ENCODE results near the gene EMX1. TPM values are rescaled to one million over a fixed set of nuclear protein-coding genes. Genes with fewer than 3 reads are reported as not detected.
A peak's percentile ranks its signal among the peaks of the same experiment; 100 is the strongest.

Gene EMX1
- total and polyA plus RNA-seq, 2 donors (not counting 1 experiment from before 2014, with no cell fraction given): not detected

DNA sequence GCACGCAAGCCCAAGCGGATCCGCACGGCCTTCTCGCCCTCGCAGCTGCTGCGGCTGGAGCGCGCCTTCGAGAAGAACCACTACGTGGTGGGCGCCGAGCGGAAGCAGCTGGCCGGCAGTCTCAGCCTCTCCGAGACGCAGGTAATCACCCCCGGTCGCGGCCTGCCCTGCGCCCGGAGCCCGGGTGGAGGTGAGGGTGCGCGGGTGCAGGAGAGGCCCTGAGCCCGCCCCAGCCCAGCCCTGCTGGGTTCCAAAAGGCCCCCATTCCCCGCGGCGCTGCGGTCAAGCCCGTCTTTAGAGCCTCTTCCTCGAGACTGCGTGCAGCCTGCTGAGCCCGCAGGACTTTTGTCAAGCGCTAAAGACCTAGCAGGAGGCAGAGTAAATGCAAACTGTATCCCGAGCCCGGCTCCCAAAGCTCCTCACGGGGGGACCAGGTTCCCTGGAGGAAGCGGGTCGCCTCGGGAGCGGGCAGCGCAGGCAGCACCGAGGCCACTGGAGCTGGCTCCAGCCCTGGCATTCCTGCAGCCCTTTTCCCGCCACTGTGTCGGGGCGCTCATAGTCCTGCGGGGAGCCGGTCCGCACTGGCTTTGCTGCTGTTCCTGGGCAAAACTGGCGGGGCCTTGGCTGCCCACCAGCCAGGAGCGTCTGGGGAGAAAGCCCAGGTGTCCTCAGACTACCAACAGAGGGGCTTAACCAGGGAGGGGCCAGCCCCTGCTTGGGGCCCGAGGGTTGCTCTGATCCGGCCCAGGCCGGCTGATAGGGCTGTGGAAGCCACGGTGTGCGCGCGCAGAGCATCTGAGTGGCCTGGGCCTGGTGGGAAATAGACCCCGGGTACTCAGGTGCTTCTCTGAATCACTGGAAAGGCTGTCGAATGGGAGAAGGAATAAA is 7.3 kb downstream of the EMX1 start:
- Histone ChIP-seq H3K79me2 (ENCODE audit: control insufficient read depth, insufficient read depth, low read length) (no peaks in the 10 kb centered on the region), H3K4me3 (replicated peaks in 1 of 4; ENCODE audit: control extremely low read depth in 1 of 4, insufficient read depth in 1 of 4, low read depth in 3 of 4, low read length in 4 of 4) (no peak overlapping the region), H3K9me3 (ENCODE audit: control insufficient read depth, insufficient read depth, low read depth, low read length) (no peaks in the 10 kb centered on the region), H3K9ac (ENCODE audit: insufficient read depth, low read length) (no peak overlapping the region), H3K27me3 (ENCODE audit: control insufficient read depth, insufficient read depth, low read length) (peaks cover 94% of the 10 kb centered on the region), H2AFZ (ENCODE audit: low read length) (no peak overlapping the region), H3K4me1 (ENCODE audit: control insufficient read depth, extremely low read depth, insufficient read depth, low read length) (no peaks in the 10 kb centered on the region), H4K20me1 (ENCODE audit: control insufficient read depth, extremely low read depth, insufficient read depth, low read length) (no peaks in the 10 kb centered on the region), H3K27ac (ENCODE audit: insufficient read depth, low read length) (no peak overlapping the region), H3K36me3 (ENCODE audit: control insufficient read depth, insufficient read depth, low read length) (no peaks in the 10 kb centered on the region), H3K4me2 (ENCODE audit: extremely low read depth, insufficient read depth, low read length) (no peak overlapping the region)
- peak; percentile 89 for TF ChIP-seq EZH2 (IDR thresholded peaks at IDR 0.05; ENCODE audit: low read length, missing control alignments)
- TF ChIP-seq, protein P1, sequence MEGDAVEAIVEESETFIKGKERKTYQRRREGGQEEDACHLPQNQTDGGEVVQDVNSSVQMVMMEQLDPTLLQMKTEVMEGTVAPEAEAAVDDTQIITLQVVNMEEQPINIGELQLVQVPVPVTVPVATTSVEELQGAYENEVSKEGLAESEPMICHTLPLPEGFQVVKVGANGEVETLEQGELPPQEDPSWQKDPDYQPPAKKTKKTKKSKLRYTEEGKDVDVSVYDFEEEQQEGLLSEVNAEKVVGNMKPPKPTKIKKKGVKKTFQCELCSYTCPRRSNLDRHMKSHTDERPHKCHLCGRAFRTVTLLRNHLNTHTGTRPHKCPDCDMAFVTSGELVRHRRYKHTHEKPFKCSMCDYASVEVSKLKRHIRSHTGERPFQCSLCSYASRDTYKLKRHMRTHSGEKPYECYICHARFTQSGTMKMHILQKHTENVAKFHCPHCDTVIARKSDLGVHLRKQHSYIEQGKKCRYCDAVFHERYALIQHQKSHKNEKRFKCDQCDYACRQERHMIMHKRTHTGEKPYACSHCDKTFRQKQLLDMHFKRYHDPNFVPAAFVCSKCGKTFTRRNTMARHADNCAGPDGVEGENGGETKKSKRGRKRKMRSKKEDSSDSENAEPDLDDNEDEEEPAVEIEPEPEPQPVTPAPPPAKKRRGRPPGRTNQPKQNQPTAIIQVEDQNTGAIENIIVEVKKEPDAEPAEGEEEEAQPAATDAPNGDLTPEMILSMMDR (conservative IDR thresholded peaks at IDR 0.05 in 1 of 2, IDR thresholded peaks at IDR 0.05 in 1 of 2; ENCODE audit: low read depth in 1 of 2, low read length in 2 of 2): no peak
- DNase-seq (ENCODE audit: low read depth in 2 of 2): no peak

DNA sequence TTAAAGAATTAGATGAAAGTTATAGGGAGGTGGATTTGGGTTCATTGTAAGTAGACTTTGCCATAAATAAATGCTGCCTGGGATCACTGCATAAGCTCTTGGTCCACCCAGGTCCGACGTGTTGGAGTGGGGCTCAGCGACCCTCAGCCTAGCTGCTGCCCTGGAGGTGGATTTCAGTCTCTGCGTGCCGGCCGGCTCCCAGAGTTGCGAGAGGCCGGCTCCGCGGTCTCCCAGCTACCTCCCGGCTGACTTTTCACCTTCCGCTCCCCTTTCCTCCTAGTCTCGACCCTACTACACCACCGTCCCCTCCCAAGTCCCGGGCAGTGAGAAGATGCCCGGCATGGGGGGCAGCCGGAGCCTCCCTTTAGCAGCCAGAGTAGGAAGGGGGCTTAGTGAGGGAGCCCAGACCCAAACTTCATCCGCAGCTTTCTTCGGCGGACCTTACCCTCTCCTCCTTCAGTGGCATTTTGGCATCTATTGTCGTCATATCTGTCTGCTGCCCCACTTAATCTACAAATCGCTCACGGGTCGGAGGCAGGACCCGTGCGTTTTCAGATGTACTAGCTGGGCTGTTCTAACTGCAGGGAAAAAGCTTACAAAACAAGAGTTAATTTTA is 8.1 kb downstream of the EMX1 start:
- H3K36me3 ChIP-seq (ENCODE audit: control insufficient read depth, insufficient read depth, low read length): no peaks in the 10 kb centered on the region
- H3K79me2 ChIP-seq (ENCODE audit: control insufficient read depth, insufficient read depth, low read length): no peaks in the 10 kb centered on the region
- no peak overlapping the region for H3K9ac ChIP-seq (ENCODE audit: insufficient read depth, low read length)
- no peaks in the 10 kb centered on the region for H3K9me3 ChIP-seq (ENCODE audit: control insufficient read depth, insufficient read depth, low read depth, low read length)
- no peaks in the 10 kb centered on the region for H3K4me1 ChIP-seq (ENCODE audit: control insufficient read depth, extremely low read depth, insufficient read depth, low read length)
- no peak for DNase-seq (ENCODE audit: low read depth in 2 of 2)
- peak; percentile 89 for TF ChIP-seq EZH2 (IDR thresholded peaks at IDR 0.05; ENCODE audit: low read length, missing control alignments)
- TF ChIP-seq, protein P1 (conservative IDR thresholded peaks at IDR 0.05 in 1 of 2, IDR thresholded peaks at IDR 0.05 in 1 of 2; ENCODE audit: low read depth in 1 of 2, low read length in 2 of 2): no peak
- H3K27me3 ChIP-seq (ENCODE audit: control insufficient read depth, insufficient read depth, low read length): peaks cover 90% of the 10 kb centered on the region
- no peak overlapping the region for H2AFZ ChIP-seq (ENCODE audit: low read length)
- no peak overlapping the region for H3K27ac ChIP-seq (ENCODE audit: insufficient read depth, low read length)
- H3K4me3 ChIP-seq (replicated peaks in 1 of 4; ENCODE audit: control extremely low read depth in 1 of 4, insufficient read depth in 1 of 4, low read depth in 3 of 4, low read length in 4 of 4): no peak overlapping the region
- H4K20me1 ChIP-seq (ENCODE audit: control insufficient read depth, extremely low read depth, insufficient read depth, low read length): no peaks in the 10 kb centered on the region
- no peak overlapping the region for H3K4me2 ChIP-seq (ENCODE audit: extremely low read depth, insufficient read depth, low read length)

DNA sequence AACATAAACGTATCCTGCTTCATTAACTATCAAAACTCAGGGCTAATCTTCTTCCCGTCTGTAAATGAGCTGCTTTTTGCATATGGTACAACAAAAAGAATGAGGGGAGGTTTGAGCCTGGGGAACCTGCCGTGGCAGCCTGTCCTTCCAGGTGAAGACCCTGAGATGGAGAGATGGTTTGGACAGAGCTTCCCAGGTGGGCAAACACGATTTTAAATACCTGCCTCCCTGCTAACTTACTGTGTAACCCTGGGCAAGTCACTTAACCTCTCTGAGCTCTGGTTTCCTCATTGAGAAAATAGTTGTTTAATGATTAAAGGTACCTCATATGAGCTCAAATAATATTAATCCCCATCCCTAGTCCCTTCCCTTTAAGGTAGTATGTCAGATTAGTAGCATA is 9.0 kb downstream of the EMX1 start:
- H3K27ac ChIP-seq (ENCODE audit: insufficient read depth, low read length): no peak overlapping the region
- peak; percentile 65 for TF ChIP-seq EZH2 (IDR thresholded peaks at IDR 0.05; ENCODE audit: low read length, missing control alignments)
- TF ChIP-seq, protein P1 (conservative IDR thresholded peaks at IDR 0.05 in 1 of 2, IDR thresholded peaks at IDR 0.05 in 1 of 2; ENCODE audit: low read depth in 1 of 2, low read length in 2 of 2): no peak
- H4K20me1 ChIP-seq (ENCODE audit: control insufficient read depth, extremely low read depth, insufficient read depth, low read length): no peaks in the 10 kb centered on the region
- H2AFZ ChIP-seq (ENCODE audit: low read length): no peak overlapping the region
- H3K4me3 ChIP-seq (replicated peaks in 1 of 4; ENCODE audit: control extremely low read depth in 1 of 4, insufficient read depth in 1 of 4, low read depth in 3 of 4, low read length in 4 of 4): no peak overlapping the region
- peaks cover 81% of the 10 kb centered on the region for H3K27me3 ChIP-seq (ENCODE audit: control insufficient read depth, insufficient read depth, low read length)
- H3K79me2 ChIP-seq (ENCODE audit: control insufficient read depth, insufficient read depth, low read length): no peaks in the 10 kb centered on the region
- H3K9me3 ChIP-seq (ENCODE audit: control insufficient read depth, insufficient read depth, low read depth, low read length): no peaks in the 10 kb centered on the region
- H3K4me1 ChIP-seq (ENCODE audit: control insufficient read depth, extremely low read depth, insufficient read depth, low read length): no peaks in the 10 kb centered on the region
- DNase-seq (ENCODE audit: low read depth in 2 of 2): no peak
- no peak overlapping the region for H3K9ac ChIP-seq (ENCODE audit: insufficient read depth, low read length)
- H3K36me3 ChIP-seq (ENCODE audit: control insufficient read depth, insufficient read depth, low read length): no peaks in the 10 kb centered on the region
- no peak overlapping the region for H3K4me2 ChIP-seq (ENCODE audit: extremely low read depth, insufficient read depth, low read length)
